Lower leg skin (tissue), 4 donors: ENCODE measurements around the gene IMPDH1. TPM values are rescaled to one million over a fixed set of nuclear protein-coding genes. Genes with fewer than 3 reads are reported as not detected.

Experiments
- DNase-seq, 2 donors: peaks; one replicate each; pipeline ENCODE4 v3.0.0-alpha.2; 2019; ENCODE audit warnings: low spot score in 2 of 2
- H3K4me3 ChIP-seq: fragments of 200-600 bp; sonication (generic); 2 replicates; pipeline ENCODE4 v1.5.1; 2017; ENCODE audit warnings: mild to moderate bottlenecking, low read depth; ENCODE audit not compliant: poor library complexity, severe bottlenecking
- CTCF ChIP-seq, 3 donors: fragments of 450-650 bp; IDR thresholded peaks; one replicate each; pipeline ENCODE4 v1.5.1; 2016; ENCODE audit warnings: antibody characterized with exemption in 3 of 3, mild to moderate bottlenecking in 3 of 3, moderate library complexity in 2 of 3
- POLR2A ChIP-seq, 2 donors: fragments of 450-650 bp; IDR thresholded peaks; one replicate each; pipeline ENCODE4 v1.6.1; 2016 to 2017; ENCODE audit warnings: antibody characterized with exemption in 2 of 2, mild to moderate bottlenecking in 1 of 2, moderate library complexity in 1 of 2
- WGBS, 2 donors: methylation state at CpG; one replicate each; pipeline ENCODE4 v1.1.5; 2018; 5-methylcytosine and 5-hydroxymethylcytosine counted together
- intact Hi-C: fragments of 100-400 bp; cut with DNase I; formaldehyde crosslinking; loops from one replicate; pipeline ENCODE4 v1.15.0; 2023; ENCODE audit warnings: low total_unique reads
- total RNA-seq, 4 donors: library from RNA; depleted of rRNA; stranded (reverse); fragments of >200 nt; gene quantifications; one replicate each; pipeline ENCODE4 v1.1.0, GENCODE V29; 2016

Gene IMPDH1
- total RNA-seq, 4 donors from 2014 or later: 45.6 to 71.7 (median 48.7) TPM

- TF ChIP-seq CTCF (IDR thresholded peaks at IDR 0.05): no peak
- no peak for TF ChIP-seq POLR2A (IDR thresholded peaks at IDR 0.05)
- intact Hi-C loops: no loop called here
- 11 to 13% methylated on average over 47 to 49 of the region's 49 CpGs for WGBS, 2 donors
- peak; percentile 87 to 96 for DNase-seq
- H3K4me3 ChIP-seq: peak within 1 kb of the TSS; percentile 85
These were observed 66.0 kb downstream of the IMPDH1 start, which contains the start of gene RBM28 for GRCh38 chr7:128343554-128344430. TSS of gene RBM28 (minus strand) at chr7:128343908. CDS start at chr7:128343793, 115 bp downstream.

Other genes starting within 250 kb of the IMPDH1 start
- gene LEP, start 168.7 kb downstream of the IMPDH1 start, total RNA-seq: 10 to 100 TPM in 1 of 4 donors, 1 to 10 TPM in 2, under 1 TPM in 1; 0.54 to 10.2 (median 4.2) TPM
- gene RBM28, start 66.1 kb downstream of the IMPDH1 start, total RNA-seq: 10 to 100 TPM; 15.4 to 42.7 (median 19.1) TPM
- gene PRRT4, start 48.3 kb downstream of the IMPDH1 start, total RNA-seq: 1 to 10 TPM; 1.3 to 4.5 (median 1.9) TPM
- gene HILPDA, start 45.9 kb upstream of the IMPDH1 start, total RNA-seq: 10 to 100 TPM; 19.0 to 66.0 (median 35.8) TPM
- gene METTL2B, start 66.8 kb upstream of the IMPDH1 start, total RNA-seq: 10 to 100 TPM; 18.2 to 25.1 (median 19.8) TPM